Progenitor cell of endocrine pancreas (in vitro differentiated cells): ENCODE results near the gene ATF1. TPM values are rescaled to one million over a fixed set of nuclear protein-coding genes. Genes with fewer than 3 reads are reported as not detected.

Experiments
- DNase-seq: peaks from one replicate; pipeline ENCODE4 v3.0.0; 2021; ENCODE audit warnings: low spot score; ENCODE audit not compliant: unreplicated experiment
- H3K27ac Mint-ChIP-seq: 2 replicates; pipeline ENCODE4 v1.8.0; 2021; ENCODE audit warnings: mild to moderate bottlenecking, moderate library complexity, mixed read lengths
- H3K27me3 Mint-ChIP-seq: 2 replicates; pipeline ENCODE4 v1.8.0; 2021; ENCODE audit warnings: mixed read lengths
- H3K36me3 Mint-ChIP-seq: 2 replicates; pipeline ENCODE4 v1.8.0; 2022; ENCODE audit warnings: mixed read lengths; ENCODE audit not compliant: insufficient read depth
- H3K4me1 Mint-ChIP-seq: 2 replicates; pipeline ENCODE4 v1.8.0; 2021; ENCODE audit warnings: low read depth, mixed read lengths
- H3K4me3 Mint-ChIP-seq: 2 replicates; pipeline ENCODE4 v1.8.0; 2021; ENCODE audit warnings: low read depth, mild to moderate bottlenecking, moderate library complexity, mixed read lengths
- H3K9me3 Mint-ChIP-seq: 2 replicates; pipeline ENCODE4 v1.8.0; 2021; ENCODE audit warnings: low read depth, mixed read lengths
- CTCF ChIP-seq: fragments of 200-600 bp; sonication (generic); IDR thresholded peaks from one replicate; pipeline ENCODE4 v1.5.0; 2021; ENCODE audit warnings: antibody characterized with exemption, mild to moderate bottlenecking; ENCODE audit not compliant: unreplicated experiment
- total RNA-seq: library from RNA; stranded (reverse); gene quantifications from 2 replicates; pipeline ENCODE4 v1.2.1, GENCODE V29; 2021

Gene ATF1
- total RNA-seq, 1 donor from 2014 or later: 30.1 TPM

- peaks cover 6% of the 10 kb centered on the region for H3K4me1 Mint-ChIP-seq
- DNase-seq: no peak
- TF ChIP-seq CTCF: no peak
- no peak overlapping the region for H3K4me3 Mint-ChIP-seq
- H3K27ac Mint-ChIP-seq: no peak overlapping the region
- no peaks in the 10 kb centered on the region for H3K27me3 Mint-ChIP-seq
- no peaks in the 10 kb centered on the region for H3K36me3 Mint-ChIP-seq
- H3K9me3 Mint-ChIP-seq: peaks cover 22% of the 10 kb centered on the region
These were observed 75.1 kb downstream of the ATF1 start for GRCh38 chr12:50839042-50839441.

GRCh38 chr12:50840809-50841487 lies 77.0 kb downstream of the ATF1 start:
- TF ChIP-seq CTCF: no peak
- DNase-seq: no peak
- Mint-ChIP-seq H3K27me3 (no peaks in the 10 kb centered on the region), H3K9me3 (peaks cover 7% of the 10 kb centered on the region), H3K27ac (no peak overlapping the region), H3K4me3 (no peak overlapping the region), H3K36me3 (no peaks in the 10 kb centered on the region), H3K4me1 (peaks cover 6% of the 10 kb centered on the region)

- H3K9me3 Mint-ChIP-seq: peaks cover 7% of the 10 kb centered on the region
- H3K27me3 Mint-ChIP-seq: no peaks in the 10 kb centered on the region
- H3K36me3 Mint-ChIP-seq: no peaks in the 10 kb centered on the region
- TF ChIP-seq CTCF: no peak
- H3K4me3 Mint-ChIP-seq: peak overlapping the region; percentile 15
- H3K27ac Mint-ChIP-seq: peak overlapping the region; percentile 42
- H3K4me1 Mint-ChIP-seq: peaks cover 6% of the 10 kb centered on the region
- no peak for DNase-seq
These were observed 78.0 kb downstream of the ATF1 start for GRCh38 chr12:50841716-50842531.

GRCh38 chr12:50842637-50843493 lies 79.0 kb downstream of the ATF1 start, which contains the start of gene TMPRSS12:
Gene TMPRSS12 (plus strand): TSS chr12:50842926. CDS start chr12:50842965, 39 bp downstream.
- Mint-ChIP-seq H3K4me1 (peaks cover 6% of the 10 kb centered on the region), H3K36me3 (no peaks in the 10 kb centered on the region), H3K9me3 (peaks cover 7% of the 10 kb centered on the region), H3K27me3 (no peaks in the 10 kb centered on the region), H3K27ac (peak within 1 kb of the TSS; percentile 42), H3K4me3 (peak within 1 kb of the TSS; percentile 44)
- no peak for TF ChIP-seq CTCF
- DNase-seq: peak; percentile 13
